HG02852 (cell line): ENCODE measurements around the gene CRKL.
"Not testable (repeated sequence)": the region's sequence is repeated elsewhere in the genome, so short reads cannot be mapped to it uniquely, and the experiment has no call there.

ENCODE experiments used
- ATAC-seq: cut with Tn5 transposase; IDR thresholded peaks from one replicate; pipeline ENCODE4 v1.9.1; 2021; ENCODE audit warnings: mild to moderate bottlenecking, moderate library complexity; ENCODE audit not compliant: unreplicated experiment

Gene CRKL, protein sequence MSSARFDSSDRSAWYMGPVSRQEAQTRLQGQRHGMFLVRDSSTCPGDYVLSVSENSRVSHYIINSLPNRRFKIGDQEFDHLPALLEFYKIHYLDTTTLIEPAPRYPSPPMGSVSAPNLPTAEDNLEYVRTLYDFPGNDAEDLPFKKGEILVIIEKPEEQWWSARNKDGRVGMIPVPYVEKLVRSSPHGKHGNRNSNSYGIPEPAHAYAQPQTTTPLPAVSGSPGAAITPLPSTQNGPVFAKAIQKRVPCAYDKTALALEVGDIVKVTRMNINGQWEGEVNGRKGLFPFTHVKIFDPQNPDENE

DNA sequence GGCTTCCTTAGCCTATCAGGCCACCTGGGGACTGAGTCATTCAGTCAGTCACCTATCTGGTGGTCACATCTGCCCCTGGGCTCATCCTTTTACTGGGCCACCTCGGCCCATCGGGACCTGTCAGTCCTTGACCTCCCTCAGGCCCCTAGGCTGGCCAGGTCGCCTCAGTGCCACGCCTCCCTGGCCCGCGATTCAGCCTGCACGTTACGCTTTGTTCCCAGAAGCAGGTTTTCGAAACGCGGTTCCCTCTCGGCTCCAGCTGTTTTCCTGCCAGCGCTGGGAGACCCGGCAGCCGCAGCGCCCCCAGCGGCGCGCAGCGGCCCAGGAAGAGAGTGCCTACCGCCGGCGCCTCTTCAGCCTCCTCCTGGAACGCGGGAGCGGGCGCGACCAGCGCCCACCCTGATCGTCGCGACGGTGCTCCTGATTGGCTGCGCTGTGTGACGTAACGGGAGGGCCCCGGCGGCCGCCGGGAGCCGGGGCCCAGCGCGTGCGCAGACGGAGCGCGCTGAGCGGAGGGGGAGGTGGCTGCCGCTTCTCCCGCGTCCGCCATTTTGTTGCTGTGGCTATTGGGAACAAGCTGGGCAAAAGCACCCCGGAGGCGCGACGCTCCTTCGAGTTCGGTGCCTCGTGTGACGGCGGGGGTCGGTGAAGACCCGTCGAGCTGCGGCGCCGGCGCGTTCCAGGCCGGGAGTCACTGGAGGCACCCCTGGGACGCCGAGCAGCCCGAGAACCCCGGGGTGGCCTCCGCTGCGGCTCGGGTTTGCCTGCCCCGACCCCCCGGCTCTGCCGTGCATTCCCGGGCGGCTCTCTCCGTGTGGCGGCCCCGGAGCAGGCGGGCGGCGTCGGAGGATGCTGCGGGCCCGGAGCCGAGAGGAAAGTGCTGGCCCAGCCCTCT lies at the start of gene CRKL:
Gene CRKL (plus strand): TSS at position 492 of the 895 bp plus-strand sequence. CDS start 528 bp downstream, outside the sequence.
- peak; percentile 86 for ATAC-seq

DNA sequence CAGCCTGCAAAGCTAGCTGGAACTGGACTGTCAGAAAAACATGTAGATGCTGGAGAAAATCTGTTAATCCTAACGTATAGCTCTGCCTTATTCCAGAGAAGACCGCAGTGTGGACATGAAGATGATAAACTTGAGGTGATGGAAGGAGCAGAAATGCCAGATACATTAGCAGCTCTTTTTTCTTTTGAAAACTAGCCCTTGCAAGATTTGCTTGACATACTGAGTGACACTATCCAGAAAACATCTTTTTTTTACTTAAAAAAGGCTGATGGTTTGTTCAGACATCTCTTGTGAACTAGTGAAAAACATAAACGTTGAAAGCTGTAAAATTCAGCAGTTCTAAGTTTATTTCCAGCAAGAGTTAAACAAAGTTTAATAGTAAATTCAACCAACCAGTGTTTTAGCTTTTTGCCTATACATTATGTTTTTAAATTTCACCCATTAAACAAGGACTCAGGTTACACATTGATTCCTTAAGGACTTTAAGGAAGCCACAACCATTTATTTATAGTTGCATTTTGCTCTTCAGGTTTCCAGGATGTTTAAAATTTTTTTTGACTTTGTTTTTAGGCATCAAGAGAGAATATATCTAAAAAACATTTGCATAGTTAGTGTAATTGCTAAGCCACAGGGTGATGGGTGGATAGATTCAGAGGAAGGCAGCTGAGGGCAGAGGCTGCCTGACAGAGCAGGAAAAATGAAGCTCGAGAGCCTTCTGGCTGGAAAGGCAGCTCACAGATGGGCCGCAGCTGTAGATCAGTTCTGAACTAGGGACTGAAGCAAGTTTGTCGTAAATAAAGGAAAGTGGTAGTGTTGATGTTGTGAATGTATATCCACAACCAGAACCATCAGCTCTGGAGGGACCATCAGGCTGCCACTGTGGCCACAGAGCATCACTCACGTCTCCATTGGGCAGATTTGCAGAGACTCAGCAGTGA lies 48.9 kb upstream of the CRKL start:
- ATAC-seq, result no peak

GRCh38 chr22:20869234-20869633 lies 48.0 kb upstream of the CRKL start:
- ATAC-seq, result no peak

DNA sequence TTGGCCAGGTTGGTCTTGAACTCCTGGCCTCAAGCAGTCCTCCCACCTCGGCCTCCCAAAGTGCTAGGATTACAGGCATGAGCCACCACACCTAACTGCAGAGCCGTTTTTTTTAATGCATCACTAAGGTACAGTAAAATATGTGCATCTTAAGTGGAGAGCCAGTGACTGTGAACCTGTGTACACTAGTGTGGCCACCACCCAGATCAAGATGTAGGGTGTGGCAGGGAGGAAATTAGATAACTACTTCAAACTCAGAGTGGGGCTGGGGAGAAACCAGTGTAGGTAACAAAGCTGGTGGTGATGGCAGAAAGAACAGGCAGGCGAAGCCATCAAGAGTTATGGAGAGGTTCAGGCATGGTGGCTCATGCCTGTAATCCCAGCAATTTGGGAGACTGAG lies 44.0 kb upstream of the CRKL start:
- no peak for ATAC-seq

GRCh38 chr22:20875296-20875695 lies 41.9 kb upstream of the CRKL start:
- no peak for ATAC-seq

- no peak for ATAC-seq
Observed at GRCh38 chr22:20877715-20878114, 39.5 kb upstream of the CRKL start.

- no peak for ATAC-seq
Observed at GRCh38 chr22:20881231-20881630, 36.0 kb upstream of the CRKL start.

DNA sequence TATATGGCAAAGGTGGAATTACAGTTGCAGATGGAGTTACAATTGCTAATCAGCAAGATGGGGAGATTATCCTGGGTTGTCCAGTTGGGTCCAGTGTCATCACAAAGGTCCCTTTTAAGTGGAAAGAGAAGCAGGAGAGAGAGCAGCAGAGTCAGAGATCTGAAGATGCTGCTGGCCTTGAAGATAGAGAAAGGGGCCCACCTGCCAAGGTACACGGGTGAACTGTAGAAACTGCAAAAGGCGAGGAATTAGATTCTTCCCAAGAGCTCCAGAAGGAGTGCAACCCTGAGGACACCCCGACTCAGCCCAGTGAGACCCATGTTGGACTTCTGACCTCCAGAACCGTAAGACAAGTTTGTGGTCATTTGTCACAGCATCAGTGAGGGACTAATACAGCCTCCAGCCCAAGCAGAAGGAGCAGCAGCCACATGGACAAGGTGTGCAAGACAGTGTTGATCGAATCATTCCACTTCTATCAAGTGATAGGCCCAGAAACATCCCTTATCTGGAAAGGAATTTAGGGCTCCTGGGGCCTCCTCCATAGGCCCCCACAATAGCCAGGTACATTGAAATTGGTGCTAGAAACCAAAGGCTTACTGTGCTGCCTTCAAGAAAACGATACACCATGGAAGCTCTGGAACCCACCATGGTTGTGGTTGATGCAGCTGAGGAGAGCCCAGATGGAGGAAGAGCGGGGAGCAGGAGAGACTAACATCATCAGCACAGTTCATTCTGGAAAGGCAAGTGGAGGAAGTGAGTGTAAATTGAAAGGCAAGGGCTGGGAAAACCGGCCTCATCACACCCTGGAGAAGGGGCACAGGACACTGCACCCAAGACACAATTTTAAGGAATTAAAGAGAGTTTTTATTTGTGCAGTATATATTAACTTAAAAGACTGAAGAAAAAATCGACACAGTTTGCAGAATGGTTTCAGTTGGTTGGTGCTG lies 35.1 kb upstream of the CRKL start:
- ATAC-seq, result no peak

DNA sequence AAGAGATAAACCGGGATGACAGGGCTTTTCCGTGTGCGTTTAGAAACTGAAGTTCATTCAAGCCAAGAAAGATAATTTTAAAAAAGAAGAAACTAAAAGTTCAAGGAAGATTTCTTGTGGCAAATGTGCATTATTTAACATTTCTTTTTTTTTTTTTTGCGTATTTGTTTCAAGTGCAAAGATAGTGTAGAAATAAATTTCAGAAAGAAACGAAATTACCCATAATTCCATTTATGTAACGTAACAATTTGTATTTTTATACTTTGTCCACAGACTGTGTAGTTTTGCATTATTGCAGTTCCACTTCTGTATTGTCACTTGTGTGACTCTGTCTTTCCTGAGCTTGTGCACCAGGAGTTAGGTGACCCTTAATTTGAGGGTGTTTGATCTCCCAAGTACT lies 34.4 kb upstream of the CRKL start:
- ATAC-seq, result no peak

DNA sequence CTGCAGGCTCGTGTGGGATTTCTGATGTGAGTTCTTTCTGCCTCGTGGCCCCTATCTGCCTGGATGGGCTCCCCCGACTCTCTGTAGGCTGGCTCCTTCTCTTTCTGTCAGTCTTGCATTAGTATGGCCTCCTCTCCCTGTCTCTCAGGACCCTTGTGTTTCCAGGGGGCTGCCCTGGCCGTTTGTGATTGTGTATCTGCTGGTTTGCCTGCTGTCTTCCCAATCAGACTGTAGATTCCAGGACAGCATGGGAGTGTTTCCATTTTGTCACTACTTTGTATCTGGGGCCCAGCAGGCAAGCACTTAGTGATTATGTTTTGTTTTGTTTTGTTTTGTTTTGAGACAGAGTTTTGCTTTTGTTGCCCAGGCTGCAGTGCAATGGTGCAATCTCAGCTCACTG lies 32.8 kb upstream of the CRKL start:
- no peak for ATAC-seq

- no peak for ATAC-seq
Observed at GRCh38 chr22:20885017-20885556, 32.1 kb upstream of the CRKL start.

DNA sequence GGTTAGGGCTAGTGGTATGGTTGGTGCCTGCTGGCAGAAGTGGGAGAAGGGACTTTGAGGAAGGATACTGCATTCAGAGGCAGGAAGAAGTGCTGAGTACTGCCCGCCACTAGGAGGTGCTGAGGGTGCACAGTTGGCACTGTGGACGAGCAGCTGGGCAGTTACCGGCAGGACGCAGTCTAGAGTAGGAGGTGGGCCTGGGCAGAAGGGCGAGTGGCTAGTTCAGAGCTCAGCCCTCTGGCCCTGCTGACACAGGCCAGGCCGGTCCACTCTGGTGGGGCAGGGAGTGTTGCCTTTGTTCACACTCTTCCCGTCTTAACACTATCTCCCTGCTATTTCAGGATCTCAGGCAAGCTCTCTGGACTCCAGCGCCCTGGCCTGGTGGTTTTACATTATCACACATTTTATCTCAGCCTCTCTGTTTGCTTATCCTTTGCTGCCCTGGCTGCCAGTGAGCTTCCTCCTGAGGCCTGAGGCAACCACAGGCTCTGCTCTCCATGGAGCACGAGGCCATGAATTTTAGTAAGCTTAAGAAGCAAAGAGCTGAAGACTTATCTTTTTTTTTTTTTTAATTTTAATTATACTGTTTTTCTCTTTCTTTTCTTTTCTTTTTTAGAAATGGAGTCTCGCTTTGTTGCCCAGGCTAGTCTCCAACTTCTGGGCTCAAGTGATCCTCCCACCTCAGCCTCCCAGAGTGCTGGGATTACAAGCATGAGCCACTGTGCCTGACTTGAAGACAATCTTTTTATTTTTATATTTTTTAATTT lies 31.5 kb upstream of the CRKL start:
- no peak for ATAC-seq

DNA sequence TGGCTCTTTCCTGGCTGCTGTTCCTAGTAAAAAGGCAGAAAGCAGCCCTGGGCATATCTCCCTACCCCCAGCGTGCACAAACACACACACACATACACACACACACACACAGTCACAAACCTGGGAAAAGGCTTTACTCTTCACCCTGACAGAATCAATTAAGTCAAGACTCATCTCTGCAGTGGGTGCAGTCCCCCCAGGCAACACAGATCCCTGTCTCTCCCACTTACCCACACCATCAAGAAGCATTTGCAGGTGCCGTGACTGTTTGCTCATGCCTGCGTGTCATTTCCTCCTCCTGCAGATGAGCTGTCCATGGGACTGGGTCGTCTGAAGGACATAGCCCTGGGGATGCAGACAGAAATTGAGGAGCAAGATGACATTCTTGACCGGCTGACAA lies 29.8 kb upstream of the CRKL start:
- no peak for ATAC-seq

- no peak for ATAC-seq
Observed at GRCh38 chr22:20889025-20889704, 28.0 kb upstream of the CRKL start.

DNA sequence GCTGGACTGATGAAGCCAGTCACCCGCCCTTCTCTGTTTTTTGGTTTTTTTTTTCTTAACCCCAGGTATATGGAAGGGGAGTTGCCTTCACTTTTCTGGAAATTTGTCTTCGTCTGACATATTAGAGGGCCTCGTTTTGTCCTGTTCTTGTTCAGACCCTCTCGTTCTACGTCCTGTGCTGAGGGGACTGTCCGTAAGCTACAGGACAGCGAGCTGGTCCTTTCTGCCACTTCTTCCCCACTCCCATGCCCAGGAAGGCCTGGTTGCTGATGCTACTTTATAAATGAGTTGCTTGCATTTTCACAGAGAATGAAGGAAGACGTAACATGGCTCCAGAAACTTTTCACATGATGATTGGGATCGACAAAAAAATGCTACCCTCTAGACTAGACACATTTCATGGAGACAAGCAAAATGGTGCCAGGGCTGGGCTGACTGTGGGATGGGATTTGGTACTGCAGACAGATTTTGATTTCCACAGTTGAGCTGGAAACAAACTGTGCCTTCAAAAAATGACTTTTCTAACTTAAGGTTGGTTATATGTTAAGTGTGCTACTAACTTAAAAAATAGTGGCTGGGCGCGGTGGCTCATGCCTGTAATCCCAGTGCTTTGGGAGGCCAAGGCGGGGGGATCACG lies 27.2 kb upstream of the CRKL start:
- no peak for ATAC-seq

DNA sequence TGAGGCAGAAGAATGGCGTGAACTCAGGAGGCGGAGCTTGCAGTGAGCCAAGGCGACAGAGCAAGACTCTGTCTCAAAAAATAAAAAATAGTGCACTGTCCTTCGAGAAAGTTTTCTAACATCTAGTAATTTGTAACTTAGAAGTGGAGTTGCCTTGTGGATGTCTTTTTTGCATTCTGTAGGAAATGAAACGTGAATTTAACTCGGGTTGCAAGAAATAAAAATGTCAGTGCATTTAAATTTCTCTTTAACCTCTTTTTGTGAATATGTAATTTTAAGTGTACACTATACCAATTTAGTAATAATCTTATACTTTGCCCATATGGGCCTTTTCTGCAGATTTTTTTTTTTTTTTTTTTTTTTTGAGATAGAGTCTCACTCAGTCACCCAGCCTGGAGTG lies 26.2 kb upstream of the CRKL start:
- ATAC-seq, result no peak

GRCh38 chr22:20897737-20898136 lies 19.5 kb upstream of the CRKL start:
- ATAC-seq, result not testable (repeated sequence)
